H1 (cell line): ENCODE data around the gene DYNC2H1. TPM values are rescaled to one million over a fixed set of nuclear protein-coding genes. Genes with fewer than 3 reads are reported as not detected.

Experiments
- CTCF ChIA-PET: fragments of 300-600 bp; sonication (Branson Sonifier 250); formaldehyde crosslinking; loops from one replicate; lab custom pipeline; 2021; ENCODE audit not compliant: partially characterized antibody; lab: Charles Lee
- POLR2A ChIA-PET: fragments of 300-600 bp; sonication (Branson Sonifier 250); formaldehyde crosslinking; loops from one replicate; lab custom pipeline; 2021; ENCODE audit warnings: inconsistent platforms; ENCODE audit not compliant: partially characterized antibody; lab: Charles Lee
- DNase-seq, 2 experiments: peaks; one replicate each; pipeline versions ENCODE4 v3.0.0 to v3.0.0-alpha.2; 2010 to 2022; ENCODE audit warnings: low spot score in 2 of 2, low read depth in 1 of 2, mixed read lengths in 1 of 2
- FAIRE-seq: peaks from 2 replicates; lab custom pipeline; 2011; peaks lifted over from hg19 to GRCh38; lab: Jason Lieb, UNC
- H2AFZ ChIP-seq: 2 replicates; pipeline ENCODE4 v1.8.1; 2012; ENCODE audit warnings: low read length, inconsistent platforms
- H2AK5ac ChIP-seq: 2 replicates; pipeline ENCODE4 v1.6.1; 2013; ENCODE audit warnings: low read depth, low read length
- H2BK120ac ChIP-seq: replicated peaks from 2 replicates; pipeline ENCODE3; 2013; ENCODE audit warnings: low read depth, low read length, inconsistent platforms
- H2BK12ac ChIP-seq: 2 replicates; pipeline ENCODE4 v1.6.1; 2013; ENCODE audit warnings: low read depth, low read length
- H2BK15ac ChIP-seq: 2 replicates; pipeline ENCODE4 v1.6.1; 2013; ENCODE audit warnings: low read length
- H2BK20ac ChIP-seq: 2 replicates; pipeline ENCODE4 v1.6.1; 2013; ENCODE audit warnings: low read length
- H2BK5ac ChIP-seq: 2 replicates; pipeline ENCODE4 v1.6.1; 2013; ENCODE audit warnings: low read depth, low read length
- H3K14ac ChIP-seq: 2 replicates; pipeline ENCODE4 v1.6.1; 2013; ENCODE audit warnings: inconsistent platforms; ENCODE audit not compliant: insufficient read length
- H3K18ac ChIP-seq: 2 replicates; pipeline ENCODE4 v1.6.1; 2013; ENCODE audit warnings: low read length; ENCODE audit errors: extremely low read depth
- H3K23ac ChIP-seq: 2 replicates; pipeline ENCODE4 v1.6.1; 2013; ENCODE audit warnings: inconsistent platforms; ENCODE audit not compliant: insufficient read length
- H3K23me2 ChIP-seq: 2 replicates; pipeline ENCODE4 v1.6.1; 2013; ENCODE audit warnings: low read depth, low read length
- H3K27ac ChIP-seq: 2 replicates; pipeline ENCODE4 v1.6.1; 2011; ENCODE audit warnings: low read depth, low read length, inconsistent platforms
- H3K27me3 ChIP-seq, 4 experiments: replicated peaks in 1 of 4; 1 replicate in 1 of 4; 2 replicates in 3 of 4; pipeline versions ENCODE4 v1.6.1 to v1.8.1; 2011 to 2013; ENCODE audit warnings: low read length in 3 of 4, mild to moderate bottlenecking in 3 of 4, inconsistent platforms in 2 of 4, mixed read lengths in 2 of 4, moderate library complexity in 1 of 4; ENCODE audit not compliant: control insufficient read depth in 3 of 4, insufficient read depth in 3 of 4; ENCODE audit errors: extremely low read depth in 1 of 4
- H3K36me3 ChIP-seq, 4 experiments: 2 replicates each; pipeline versions ENCODE4 v1.6.1 to v1.8.1; 2011 to 2013; ENCODE audit warnings: mild to moderate bottlenecking in 4 of 4, low read length in 3 of 4, moderate library complexity in 2 of 4, control low read depth in 1 of 4, inconsistent platforms in 1 of 4; ENCODE audit not compliant: insufficient read depth in 4 of 4, control insufficient read depth in 2 of 4
- H3K4ac ChIP-seq: replicated peaks from 2 replicates; pipeline ENCODE3; 2013; ENCODE audit warnings: low read length, low read depth, mixed read lengths, inconsistent platforms; ENCODE audit not compliant: insufficient read length
- H3K4me1 ChIP-seq, 4 experiments: replicated peaks in 1 of 4; 1 replicate in 1 of 4; 2 replicates in 3 of 4; pipeline versions ENCODE4 v1.6.1 to v1.8.1; 2011 to 2013; ENCODE audit warnings: low read length in 3 of 4, inconsistent platforms in 2 of 4, mixed read lengths in 1 of 4; ENCODE audit not compliant: insufficient read depth in 4 of 4, control insufficient read depth in 3 of 4
- H3K4me2 ChIP-seq, 2 experiments: 2 replicates each; pipeline versions ENCODE4 v1.6.1 to v1.8.1; 2011 to 2013; ENCODE audit warnings: low read depth in 2 of 2, low read length in 2 of 2, control low read depth in 1 of 2, inconsistent platforms in 1 of 2, mild to moderate bottlenecking in 1 of 2; ENCODE audit not compliant: insufficient read depth in 1 of 2
- H3K4me3 ChIP-seq, 4 experiments: fragments of 200-600, 300-600 bp in 1 of 4; sonication (generic), shearing (Covaris generic), sonication (Bioruptor Twin) in 1 of 4; 2 replicates each; pipeline versions ENCODE4 v1.5.1 to v1.8.1; 2011 to 2016; ENCODE audit warnings: low read length in 4 of 4, low read depth in 3 of 4, control low read depth in 2 of 4, inconsistent platforms in 2 of 4, mild to moderate bottlenecking in 2 of 4, mixed read lengths in 1 of 4, moderate library complexity in 1 of 4; ENCODE audit not compliant: insufficient read depth in 2 of 4; ENCODE audit errors: extremely low read depth in 1 of 4
- H3K56ac ChIP-seq: replicated peaks from 2 replicates; pipeline ENCODE3; 2013; ENCODE audit warnings: low read depth, mild to moderate bottlenecking, mixed read lengths, low read length, inconsistent platforms; ENCODE audit not compliant: insufficient read length
- H3K79me1 ChIP-seq: 2 replicates; pipeline ENCODE4 v1.6.1; 2013; ENCODE audit warnings: low read depth, low read length, control low read depth
- H3K79me2 ChIP-seq, 2 experiments: 2 replicates each; pipeline versions ENCODE4 v1.6.1 to v1.8.1; 2012 to 2013; ENCODE audit warnings: low read length in 2 of 2, mild to moderate bottlenecking in 2 of 2, inconsistent platforms in 1 of 2; ENCODE audit not compliant: insufficient read depth in 2 of 2, control insufficient read depth in 1 of 2
- H3K9ac ChIP-seq, 4 experiments: replicated peaks in 1 of 4; 1 replicate in 1 of 4; 2 replicates in 3 of 4; pipeline versions ENCODE4 v1.6.1 to v1.8.1; 2011 to 2013; ENCODE audit warnings: low read depth in 3 of 4, low read length in 3 of 4, control low read depth in 2 of 4, mild to moderate bottlenecking in 2 of 4, moderate library complexity in 2 of 4, inconsistent platforms in 1 of 4; ENCODE audit errors: extremely low read depth in 1 of 4
- H3K9me3 ChIP-seq, 2 experiments: 2 replicates each; pipeline versions ENCODE4 v1.6.1 to v1.8.1; 2012 to 2013; ENCODE audit warnings: mild to moderate bottlenecking in 2 of 2, moderate library complexity in 2 of 2, control low read depth in 1 of 2, inconsistent platforms in 1 of 2, low read depth in 1 of 2, low read length in 1 of 2, mixed read lengths in 1 of 2; ENCODE audit not compliant: insufficient read depth in 2 of 2
- H4K20me1 ChIP-seq, 2 experiments: replicated peaks in 1 of 2; 2 replicates each; pipeline versions ENCODE3 to v1.8.1; 2011 to 2013; ENCODE audit warnings: inconsistent platforms in 2 of 2, low read length in 2 of 2, mild to moderate bottlenecking in 1 of 2; ENCODE audit not compliant: insufficient read depth in 2 of 2, control insufficient read depth in 1 of 2
- H4K5ac ChIP-seq: 2 replicates; pipeline ENCODE4 v1.6.1; 2013; ENCODE audit warnings: low read length, low read depth, mixed read lengths, inconsistent platforms; ENCODE audit not compliant: insufficient read length
- H4K8ac ChIP-seq: 2 replicates; pipeline ENCODE4 v1.8.0; 2013; ENCODE audit warnings: mild to moderate bottlenecking, moderate library complexity, low read length, inconsistent platforms; ENCODE audit not compliant: insufficient read depth; ENCODE audit errors: extremely low read depth
- H4K91ac ChIP-seq: replicated peaks from 2 replicates; pipeline ENCODE3; 2013; ENCODE audit warnings: low read length, mixed read lengths, inconsistent platforms; ENCODE audit not compliant: insufficient read length
- BCL11A ChIP-seq, 2 experiments: IDR thresholded peaks; one replicate each; pipeline ENCODE4 v1.6.1; 2011; ENCODE audit warnings: low read depth in 2 of 2, low read length in 2 of 2, mild to moderate bottlenecking in 2 of 2
- HDAC2 ChIP-seq, 2 experiments: fragments of 300-600 bp in 1 of 2; sonication (generic) in 1 of 2; IDR thresholded peaks; 2 replicates each; pipeline ENCODE4 v1.6.1; 2011 to 2012; ENCODE audit warnings: low read depth in 2 of 2, low read length in 2 of 2, mild to moderate bottlenecking in 2 of 2, moderate library complexity in 2 of 2, borderline replicate concordance in 1 of 2, inconsistent platforms in 1 of 2
- JUN ChIP-seq: IDR thresholded peaks from 2 replicates; pipeline ENCODE4 v1.6.1; 2011; ENCODE audit warnings: low read depth, mild to moderate bottlenecking, improper control_type of control experiment, low read length
- JUND ChIP-seq: IDR thresholded peaks from 2 replicates; pipeline ENCODE4 v1.6.1; 2011; ENCODE audit warnings: mild to moderate bottlenecking, improper control_type of control experiment, low read length
- POU5F1 ChIP-seq: IDR thresholded peaks from 2 replicates; pipeline ENCODE4 v1.6.1; 2011; ENCODE audit warnings: low read depth, mild to moderate bottlenecking, low read length, moderate library complexity
- RFX5 ChIP-seq: IDR thresholded peaks from 2 replicates; pipeline ENCODE4 v1.6.1; 2011; ENCODE audit warnings: low read depth, low read length, improper control_type of control experiment, borderline replicate concordance
- RNF2 ChIP-seq: fragments of 200-900, 300-1000 bp; sonication (generic); IDR thresholded peaks from 2 replicates; pipeline ENCODE4 v1.7.1; 2016; ENCODE audit warnings: borderline replicate concordance, low read depth, mild to moderate bottlenecking, antibody characterized with exemption, low read length; ENCODE audit not compliant: poor library complexity, severe bottlenecking; ENCODE audit errors: missing control alignments
- SAP30 ChIP-seq: fragments of 300-600 bp; sonication (generic); IDR thresholded peaks from 2 replicates; pipeline ENCODE4 v1.7.1; 2012; ENCODE audit warnings: low read length, moderate library complexity, mild to moderate bottlenecking, inconsistent platforms; ENCODE audit not compliant: insufficient read depth, insufficient replicate concordance
- SP1 ChIP-seq: IDR thresholded peaks from 2 replicates; pipeline ENCODE4 v1.6.1; 2011; ENCODE audit warnings: low read depth, low read length
- SP2 ChIP-seq: IDR thresholded peaks from 2 replicates; pipeline ENCODE4 v1.6.1; 2012; ENCODE audit warnings: mild to moderate bottlenecking, low read length, inconsistent platforms
- SUZ12 ChIP-seq: fragments of 200-600 bp; sonication (generic); IDR thresholded peaks from 2 replicates; pipeline ENCODE4 v1.6.1; 2012; ENCODE audit warnings: mild to moderate bottlenecking, inconsistent platforms, low read length, moderate library complexity, mixed read lengths
- USF2 ChIP-seq: IDR thresholded peaks from 2 replicates; pipeline ENCODE4 v1.6.1; 2011; ENCODE audit warnings: low read length, improper control_type of control experiment
- YY1 ChIP-seq: IDR thresholded peaks from 2 replicates; pipeline ENCODE4 v1.6.1; 2011; ENCODE audit warnings: low read depth, mild to moderate bottlenecking, low read length
- WGBS, 2 experiments: shearing (Covaris generic) in 1 of 2; methylation state at CpG; one replicate each; pipeline versions ENCODE4 v1.1.6 to v1.1.7; 2013 to 2015; ENCODE audit warnings: low lambda C conversion rate in 2 of 2, mixed read lengths in 2 of 2, inconsistent platforms in 1 of 2, low coverage in 1 of 2, missing lambda C conversion rate in 1 of 2; ENCODE audit not compliant: insufficient replicate concordance in 2 of 2, insufficient coverage in 1 of 2, insufficient read length in 1 of 2; ENCODE audit errors: extremely low coverage in 1 of 2, missing lambda C conversion rate in 1 of 2; 5-methylcytosine and 5-hydroxymethylcytosine counted together
- polyA plus RNA-seq, 7 experiments: library from polyadenylated mRNA; depleted of rRNA in 3 of 7; stranded (reverse) in 5 of 7; unstranded in 2 of 7; fragments of >200 nt in 5 of 7; fragments of 200-250 nt in 2 of 7; gene quantifications; 1 replicate in 5 of 7; 2 replicates in 1 of 7; 4 replicates in 1 of 7; pipeline versions ENCODE4 v1.2.1 to v1.2.3, GENCODE V29; 2011 to 2013; ENCODE audit warnings: missing spikeins in 2 of 7, mixed read lengths in 2 of 7
- total RNA-seq: library from RNA; stranded (reverse); fragmentation: NEBNext Ultra II Directional; extraction: Animal tissue kit (Norgen Biotek cat#: 25700); gene quantifications from 2 replicates; pipeline ENCODE4 v1.2.1, GENCODE V29; 2021

The DYNC2H1 gene
- total and polyA plus RNA-seq, 2 of the 8 experiments (the other 6 are each of a cell fraction or from before 2014, with no cell fraction given) = 6.2 to 12.0 TPM

- no peak overlapping the region for H2BK12ac ChIP-seq
- FAIRE-seq (no peak), DNase-seq (no peak)
- H3K9ac ChIP-seq = no peak overlapping the region
- no peaks in the 10 kb centered on the region for H3K79me2 ChIP-seq
- 83% methylated on average over 6 of the region's 6 CpGs; no CpG with 5 or more reads in 1 of the 2 experiments for WGBS, 2 experiments
- no peak overlapping the region for H4K5ac ChIP-seq
- CTCF ChIA-PET = no interaction called here
- no peak overlapping the region for H3K4ac ChIP-seq
- no peak overlapping the region for H2BK120ac ChIP-seq
- no peak overlapping the region for H3K56ac ChIP-seq
- H3K4me1 ChIP-seq = no peaks in the 10 kb centered on the region
- no peaks in the 10 kb centered on the region for H3K9me3 ChIP-seq
- no peak overlapping the region for H2AFZ ChIP-seq
- H3K27me3 ChIP-seq = no peaks in the 10 kb centered on the region
- no peaks in the 10 kb centered on the region for H3K36me3 ChIP-seq
- no peaks in the 10 kb centered on the region for H3K79me1 ChIP-seq
- H2AK5ac ChIP-seq = no peak overlapping the region
- no peak for TF ChIP-seq HDAC2 (IDR thresholded peaks at IDR 0.05; ENCODE audit: borderline replicate concordance in 1 of 2, low read depth in 2 of 2, low read length in 2 of 2)
- no peak for TF ChIP-seq BCL11A (IDR thresholded peaks at IDR 0.05; ENCODE audit: low read depth in 2 of 2, low read length in 2 of 2)
- no peak for TF ChIP-seq JUN
- no peak for TF ChIP-seq SUZ12
- no peak for TF ChIP-seq YY1
- no peak for TF ChIP-seq SAP30
- no peak for TF ChIP-seq SP2
- no peak for TF ChIP-seq RNF2
- no peak for TF ChIP-seq USF2
- TF ChIP-seq RFX5 = no peak
- no peak for TF ChIP-seq JUND
- no peak for TF ChIP-seq POU5F1
- TF ChIP-seq SP1 = no peak
- no peaks in the 10 kb centered on the region for H3K23me2 ChIP-seq
- POLR2A ChIA-PET = no interaction called here
- no peak overlapping the region for H3K23ac ChIP-seq
- no peak overlapping the region for H2BK20ac ChIP-seq
- no peak overlapping the region for H2BK15ac ChIP-seq
- no peak overlapping the region for H4K8ac ChIP-seq
- no peak overlapping the region for H2BK5ac ChIP-seq
- H3K4me2 ChIP-seq = no peak overlapping the region
- H4K20me1 ChIP-seq = no peaks in the 10 kb centered on the region
- H3K27ac ChIP-seq = no peak overlapping the region
- H3K18ac ChIP-seq = no peak overlapping the region
- no peak overlapping the region for H3K14ac ChIP-seq
- no peak overlapping the region for H4K91ac ChIP-seq
- H3K4me3 ChIP-seq = no peak overlapping the region
Observed at GRCh38 chr11:103241574-103241973, 132.3 kb downstream of the DYNC2H1 start.
